HFF-Myc (cell line): ENCODE data around the gene CASP5.
A peak's percentile ranks its signal among the peaks of the same experiment; 100 is the strongest.
"Not testable (repeated sequence)": the region's sequence is repeated elsewhere in the genome, so short reads cannot be mapped to it uniquely, and the experiment has no call there.

Experiments used
- DNase-seq: peaks from one replicate; pipeline ENCODE4 v3.0.0-alpha.2; 2011; ENCODE audit warnings: low read depth; ENCODE audit errors: extremely low read depth
- H3K4me3 ChIP-seq: replicated peaks from 2 replicates; pipeline ENCODE4 v1.5.1; 2011; ENCODE audit warnings: low read depth, mild to moderate bottlenecking, control low read depth, low read length
- CTCF ChIP-seq: IDR thresholded peaks from 2 replicates; pipeline ENCODE4 v1.5.1; 2012; ENCODE audit warnings: mild to moderate bottlenecking, low read depth, low read length, control low read depth; ENCODE audit errors: missing control alignments

Gene CASP5

GRCh38 chr11:104984808-104985207, 38.2 kb downstream of the CASP5 start:
- H3K4me3 ChIP-seq = no peak overlapping the region
- no peak for TF ChIP-seq CTCF
- DNase-seq = no peak

- TF ChIP-seq CTCF = no peak
- DNase-seq = no peak
- no peak overlapping the region for H3K4me3 ChIP-seq
Measured at GRCh38 chr11:104979839-104980238, 43.1 kb downstream of the CASP5 start.

- no peak overlapping the region for H3K4me3 ChIP-seq
- no peak for DNase-seq
- no peak for TF ChIP-seq CTCF
Measured at GRCh38 chr11:104973616-104974015, 49.4 kb downstream of the CASP5 start.

- DNase-seq, H3K4me3 ChIP-seq: not testable (repeated sequence)
Measured at GRCh38 chr11:104972924-104973323, 50.0 kb downstream of the CASP5 start.

- no peak for TF ChIP-seq CTCF
- no peak for DNase-seq
Measured at GRCh38 chr11:104970756-104971155, 52.2 kb downstream of the CASP5 start.

GRCh38 chr11:104968856-104969776, 53.9 kb downstream of the CASP5 start:
- TF ChIP-seq CTCF = no peak
- H3K4me3 ChIP-seq = peak overlapping the region; percentile 36
- no peak for DNase-seq

More at GRCh38 chr11:104970756-104971155, 52.2 kb downstream of the CASP5 start:
- no peak overlapping the region for H3K4me3 ChIP-seq

GRCh38 chr11:104968355-104968855, 54.6 kb downstream of the CASP5 start, which contains the start of gene CASP4:
Gene CASP4, minus strand, starts transcription at chr11:104968574. Its CDS starts 49 bp downstream, at chr11:104968525.
- peak within 1 kb of the TSS; percentile 36 for H3K4me3 ChIP-seq
- TF ChIP-seq CTCF = no peak
- peak; percentile 66 for DNase-seq
